HG02623 (cell line): ENCODE measurements around the gene ATP11B.
"Not testable (repeated sequence)": the region's sequence is repeated elsewhere in the genome, so short reads cannot be mapped to it uniquely, and the experiment has no call there.

Experiments used
- ATAC-seq: cut with Tn5 transposase; IDR thresholded peaks from one replicate; pipeline ENCODE4 v1.9.1; 2021; ENCODE audit warnings: moderate library complexity; ENCODE audit not compliant: unreplicated experiment

Gene ATP11B

GRCh38 chr3:182824957-182825356 is 31.7 kb downstream of the ATP11B start:
- ATAC-seq: no peak

- no peak for ATAC-seq
Observed at GRCh38 chr3:182829761-182830405, 36.6 kb downstream of the ATP11B start.

- no peak for ATAC-seq
Observed at GRCh38 chr3:182837855-182838454, 44.7 kb downstream of the ATP11B start.

- no peak for ATAC-seq
Observed at GRCh38 chr3:182843478-182843877, 50.2 kb downstream of the ATP11B start.

GRCh38 chr3:182848906-182849305 is 55.6 kb downstream of the ATP11B start:
- no peak for ATAC-seq

DNA sequence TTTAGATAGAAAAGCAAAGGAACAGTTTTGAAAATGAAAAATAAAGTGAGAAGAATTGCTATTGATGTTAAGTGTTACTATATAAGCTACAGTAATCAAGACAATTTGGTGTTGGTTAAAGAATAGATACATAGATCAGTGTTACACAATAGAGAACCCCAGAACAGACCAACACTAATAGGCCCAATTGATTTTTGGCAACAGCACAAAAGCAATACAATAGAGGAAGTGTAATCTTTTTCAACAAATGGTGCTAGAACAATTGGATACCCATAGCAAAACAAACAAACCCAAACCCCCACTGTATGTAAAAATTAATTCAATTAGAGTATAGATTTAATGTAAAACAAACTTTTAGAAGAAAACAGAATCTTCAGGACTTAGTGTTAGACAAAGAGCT is 61.8 kb downstream of the ATP11B start:
- ATAC-seq: no peak

DNA sequence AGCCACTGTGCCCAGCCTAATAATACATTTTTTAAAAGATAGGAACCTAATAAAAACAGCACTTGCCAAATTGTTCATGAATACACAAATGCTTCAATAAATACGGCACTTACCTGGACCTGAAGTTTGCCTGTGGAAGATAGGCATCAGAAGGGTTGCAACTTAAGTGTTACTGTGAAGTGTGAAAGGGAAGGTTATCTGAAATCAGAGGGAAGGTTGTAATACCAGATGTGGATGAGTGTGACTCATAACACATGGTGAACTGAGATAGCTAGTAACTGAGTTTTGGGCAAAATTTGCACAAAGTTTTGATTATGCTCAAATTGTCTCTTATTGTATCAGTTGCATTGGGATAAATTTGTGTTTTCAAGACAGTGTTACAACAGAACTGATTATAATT is 68.0 kb downstream of the ATP11B start:
- no peak for ATAC-seq

GRCh38 chr3:182862159-182862860 is 69.0 kb downstream of the ATP11B start:
- ATAC-seq: no peak

DNA sequence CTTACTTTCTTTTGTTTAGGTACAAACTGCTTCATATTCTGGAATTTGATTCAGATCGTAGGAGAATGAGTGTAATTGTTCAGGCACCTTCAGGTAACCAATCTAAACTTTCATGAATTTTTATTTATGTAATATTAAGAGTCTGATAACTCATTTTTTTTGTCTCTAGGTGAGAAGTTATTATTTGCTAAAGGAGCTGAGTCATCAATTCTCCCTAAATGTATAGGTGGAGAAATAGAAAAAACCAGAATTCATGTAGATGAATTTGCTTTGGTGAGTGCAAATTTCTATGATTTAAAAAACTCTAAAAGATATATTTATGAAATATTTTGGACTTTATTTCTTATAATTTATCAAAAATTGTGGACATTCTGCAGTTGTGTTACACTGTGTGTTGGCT is 75.8 kb downstream of the ATP11B start:
- ATAC-seq: no peak

- ATAC-seq: not testable (repeated sequence)
Observed at GRCh38 chr3:182870917-182871316, 77.6 kb downstream of the ATP11B start.

- ATAC-seq: no peak
Observed at GRCh38 chr3:182879031-182879611, 85.8 kb downstream of the ATP11B start.

- no peak for ATAC-seq
Observed at GRCh38 chr3:182886497-182886896, 93.2 kb downstream of the ATP11B start.

DNA sequence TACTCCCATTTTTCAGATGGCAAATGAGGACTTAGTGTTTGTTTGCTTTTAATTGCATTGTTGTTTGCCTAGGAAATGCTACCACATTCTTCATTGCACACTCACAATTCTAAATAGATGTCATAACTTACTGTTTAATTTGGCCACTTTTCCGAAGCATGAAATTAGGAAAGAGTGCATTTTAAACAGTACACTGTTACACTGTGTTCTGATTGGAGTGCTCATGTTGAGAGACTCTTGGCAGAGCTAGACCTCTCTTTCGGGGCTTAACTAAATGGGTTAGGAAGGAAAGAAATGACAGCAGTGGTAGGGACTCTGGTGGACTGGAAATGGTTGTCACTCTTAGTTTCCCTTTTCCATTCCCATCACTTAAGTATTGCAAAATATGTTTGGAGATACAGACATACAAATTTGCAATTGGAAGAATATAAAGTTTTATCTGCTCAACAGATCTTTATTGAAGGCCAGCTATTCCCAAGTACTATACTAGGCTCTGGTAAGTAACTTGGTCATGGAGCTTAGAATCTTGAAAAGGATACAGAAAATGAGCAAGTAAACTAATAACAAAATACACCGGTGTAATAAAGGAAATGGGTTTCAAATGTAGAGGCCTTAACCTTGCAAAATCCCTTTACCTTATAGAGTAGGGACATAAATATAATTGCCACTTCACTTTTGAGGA is 96.8 kb downstream of the ATP11B start:
- no peak for ATAC-seq

GRCh38 chr3:182891364-182891763 is 98.1 kb downstream of the ATP11B start:
- no peak for ATAC-seq

GRCh38 chr3:182892226-182892625 is 98.9 kb downstream of the ATP11B start:
- no peak for ATAC-seq

- ATAC-seq: no peak
Observed at GRCh38 chr3:182895513-182896112, 102.3 kb downstream of the ATP11B start.

- ATAC-seq: no peak
Observed at GRCh38 chr3:182896553-182896952, 103.2 kb downstream of the ATP11B start.

- ATAC-seq: no peak
Observed at GRCh38 chr3:182902236-182902635, 108.9 kb downstream of the ATP11B start.

- ATAC-seq: no peak
Observed at GRCh38 chr3:182904164-182904563, 110.9 kb downstream of the ATP11B start.

GRCh38 chr3:182905623-182906022 is 112.3 kb downstream of the ATP11B start:
- no peak for ATAC-seq

DNA sequence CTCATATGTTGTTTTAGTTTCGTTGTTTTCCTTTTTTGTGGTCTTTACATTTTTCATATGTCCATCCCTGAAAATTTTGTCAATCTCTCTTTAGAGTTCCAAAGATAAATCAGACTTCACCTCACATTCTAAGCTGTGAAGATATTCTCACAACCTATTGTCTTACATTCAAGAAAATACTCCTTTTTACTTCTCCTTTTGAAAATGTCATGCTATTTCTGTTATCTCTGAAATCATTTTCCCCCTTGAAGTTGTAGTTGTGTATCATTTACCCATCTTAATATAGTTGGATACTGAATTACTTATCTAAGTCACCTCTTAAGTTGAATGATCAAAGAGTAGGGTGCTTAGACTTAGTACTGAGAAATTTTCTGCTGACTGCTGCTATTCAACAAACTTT is 112.7 kb downstream of the ATP11B start:
- peak; percentile 60 for ATAC-seq
